Jurkat, Clone E6-1 (cell line): Measurements from ENCODE around the gene CERS4.
A peak's percentile ranks its signal among the peaks of the same experiment; 100 is the strongest.

Experiments used
- DNase-seq: peaks from one replicate; pipeline ENCODE4 v3.0.0-alpha.2; 2011; ENCODE audit warnings: low read depth, low spot score
- H3K4me3 ChIP-seq: 2 replicates; pipeline ENCODE4 v1.5.1; 2011; ENCODE audit warnings: mild to moderate bottlenecking, low read length, control low read depth, moderate library complexity

CERS4 gene

GRCh38 chr19:8307965-8308866 is 99.0 kb downstream of the CERS4 start, which contains the start of gene CD320:
Gene CD320, minus strand, starts transcription at chr19:8308358. Its CDS starts 68 bp downstream, at chr19:8308290.
- peak; percentile 88 for DNase-seq
- peak within 1 kb of the TSS; percentile 67 for H3K4me3 ChIP-seq

DNA sequence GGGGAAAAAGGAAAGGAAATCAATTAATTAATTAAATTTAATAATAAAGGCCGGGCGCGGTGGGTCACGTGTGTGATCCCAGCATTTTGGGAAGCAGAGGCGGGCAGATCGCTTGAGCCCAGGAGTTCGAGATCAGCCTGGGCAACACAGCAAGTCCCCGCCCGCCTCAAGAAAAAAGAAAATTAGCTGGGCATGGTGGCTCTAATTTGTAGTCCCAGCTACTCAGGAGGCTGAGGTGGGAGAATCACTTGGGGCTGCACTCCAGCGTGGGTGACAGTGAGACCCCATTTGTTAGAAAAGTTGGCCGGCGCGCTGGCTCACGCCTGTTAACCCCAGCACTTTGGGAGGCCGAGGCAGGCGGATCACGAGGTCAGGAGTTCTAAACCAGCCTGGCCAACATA is 99.7 kb downstream of the CERS4 start:
- DNase-seq, result no peak
- peak overlapping the region; percentile 67 for H3K4me3 ChIP-seq

GRCh38 chr19:8310342-8311055 is 101.3 kb downstream of the CERS4 start:
- no peak for DNase-seq
- no peak overlapping the region for H3K4me3 ChIP-seq

DNA sequence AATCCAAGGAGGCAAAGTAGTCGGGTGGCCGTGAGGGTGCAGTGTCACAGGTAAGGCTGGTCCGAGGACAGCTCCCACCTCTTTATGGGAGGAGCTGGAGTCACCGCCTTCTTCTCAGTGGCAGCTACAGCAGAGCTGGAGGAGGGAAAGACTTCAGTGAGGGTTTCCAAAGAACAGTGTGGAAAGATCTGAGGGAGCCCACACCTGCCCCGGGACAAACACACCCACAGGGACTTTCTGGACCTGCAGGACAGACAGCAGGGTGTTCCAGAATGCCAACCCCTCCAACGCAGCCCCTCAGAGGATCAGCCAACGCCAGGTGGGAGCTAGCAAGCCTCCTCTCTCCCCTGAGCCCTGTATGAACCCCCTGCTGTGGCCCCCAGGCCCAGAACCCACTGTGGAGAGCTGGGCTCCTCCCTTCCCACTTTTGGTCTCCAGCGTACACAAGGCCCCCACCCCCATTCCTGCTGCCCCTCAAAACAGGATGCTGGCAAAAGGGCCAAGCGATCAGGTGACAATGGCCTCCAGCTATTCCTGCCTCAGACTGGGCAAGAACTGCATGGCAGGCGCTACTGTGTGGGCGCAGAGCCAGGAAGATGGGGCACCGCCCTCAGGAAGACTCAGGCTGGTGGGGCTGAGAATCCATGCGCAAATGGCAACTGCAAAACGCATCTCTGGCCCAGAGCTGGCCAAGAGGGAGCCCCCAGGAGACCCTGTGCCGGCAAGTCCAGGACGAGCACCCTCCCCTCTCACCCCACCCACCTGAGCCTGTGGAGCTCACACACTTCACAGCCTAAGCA is 102.5 kb downstream of the CERS4 start:
- DNase-seq, result no peak
- H3K4me3 ChIP-seq, result no peak overlapping the region
